Aorta (tissue), 5 donors: ENCODE measurements around the gene RBM20. TPM values are rescaled to one million over a fixed set of nuclear protein-coding genes. Genes with fewer than 3 reads are reported as not detected.

Source experiments
- ATAC-seq: fragments of 200-7000 bp; cut with Tn5 transposase; one replicate; pipeline ENCODE4 v1.9.1; 2022; ENCODE audit warnings: moderate library complexity; ENCODE audit not compliant: low FRiP score
- DNase-seq, 2 donors: peaks; one replicate each; pipeline ENCODE4 v3.0.0-alpha.2; 2020
- H3K27ac ChIP-seq, 2 donors: one replicate each; pipeline ENCODE4 v1.5.1; 2013; ENCODE audit warnings: low read length in 2 of 2, mild to moderate bottlenecking in 2 of 2, moderate library complexity in 2 of 2, control low read depth in 1 of 2, inconsistent platforms in 1 of 2, low read depth in 1 of 2
- H3K27me3 ChIP-seq, 2 donors: one replicate each; pipeline ENCODE4 v1.6.1; 2013; ENCODE audit warnings: control low read depth in 1 of 2, low read length in 1 of 2, mild to moderate bottlenecking in 1 of 2, moderate library complexity in 1 of 2; ENCODE audit not compliant: insufficient read depth in 2 of 2, control insufficient read depth in 1 of 2
- H3K36me3 ChIP-seq, 2 donors: one replicate each; pipeline ENCODE4 v1.6.1; 2013; ENCODE audit warnings: control low read depth in 1 of 2, low read length in 1 of 2, mild to moderate bottlenecking in 1 of 2; ENCODE audit not compliant: insufficient read depth in 2 of 2, control insufficient read depth in 1 of 2
- H3K4me1 ChIP-seq, 2 donors: one replicate each; pipeline ENCODE4 v1.6.1; 2013; ENCODE audit warnings: low read length in 2 of 2, control low read depth in 1 of 2, mild to moderate bottlenecking in 1 of 2, moderate library complexity in 1 of 2; ENCODE audit not compliant: insufficient read depth in 2 of 2, control insufficient read depth in 1 of 2
- H3K4me3 ChIP-seq, 2 donors: one replicate each; pipeline ENCODE4 v1.5.1; 2013; ENCODE audit warnings: low read length in 2 of 2, control low read depth in 1 of 2, mild to moderate bottlenecking in 1 of 2
- H3K9me3 ChIP-seq: one replicate; pipeline ENCODE4 v1.6.1; 2013; ENCODE audit warnings: mild to moderate bottlenecking, low read length; ENCODE audit not compliant: control insufficient read depth
- WGBS, 2 donors: extraction: QIAGEN DNeasy Blood & Tissue Kit; methylation state at CpG; one replicate each; pipeline ENCODE4 v1.1.7; 2013; 5-methylcytosine and 5-hydroxymethylcytosine counted together
- intact Hi-C, 2 donors: fragments of 100-400 bp; cut with DNase I; formaldehyde crosslinking; loops; one replicate each; pipeline versions ENCODE4 v1.14.2 to v1.15.0; 2022
- polyA plus RNA-seq, 2 donors: library from polyadenylated mRNA; stranded (reverse); fragments of 200-250 nt; gene quantifications; one replicate each; pipeline ENCODE4 v1.2.3, GENCODE V29; 2013
- total RNA-seq, 2 donors: library from RNA; stranded (reverse); fragmentation: NEBNext Ultra II Directional; extraction: Animal tissue kit (Norgen Biotek cat#: 25700); gene quantifications; one replicate each; pipeline ENCODE4 v1.2.1, GENCODE V29; 2021
- donor health status: healthy with polysubstance abuse.
- donor health status: Bipolar disorder and iron deficiency.
- donor health status: DM: no; HTN: no; CAD: no.
- donor health status: DM: no; HTN: no; CAD: no.
- donor health status: DM: yes; HTN: yes; CAD: no.

RBM20 gene
- total and polyA plus RNA-seq, 4 donors, result 2.9 to 11.2 (median 8.0) TPM

DNA sequence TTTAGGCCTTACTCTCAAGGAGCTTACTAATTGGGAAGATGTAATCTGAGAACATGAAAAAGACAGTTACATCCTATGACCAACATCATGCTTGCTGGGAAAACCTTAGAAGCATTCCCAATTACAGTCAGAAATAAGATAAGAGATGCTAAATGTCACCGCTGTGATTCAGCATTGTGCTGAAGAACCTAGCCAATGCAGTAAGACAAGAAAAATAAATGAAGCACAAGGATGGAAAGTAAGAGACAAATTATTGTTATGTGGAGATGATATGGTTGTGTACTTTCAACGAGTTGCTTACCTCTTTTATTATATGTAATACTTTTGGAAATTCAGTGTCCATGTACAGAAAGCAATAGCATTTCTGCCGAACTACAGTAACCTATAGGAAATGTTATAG, 104.8 kb downstream of the RBM20 start:
- WGBS, 2 donors, result 64 to 65% methylated on average over 3 of the region's 3 CpGs
- no peaks in the 10 kb centered on the region for H3K9me3 ChIP-seq

DNA sequence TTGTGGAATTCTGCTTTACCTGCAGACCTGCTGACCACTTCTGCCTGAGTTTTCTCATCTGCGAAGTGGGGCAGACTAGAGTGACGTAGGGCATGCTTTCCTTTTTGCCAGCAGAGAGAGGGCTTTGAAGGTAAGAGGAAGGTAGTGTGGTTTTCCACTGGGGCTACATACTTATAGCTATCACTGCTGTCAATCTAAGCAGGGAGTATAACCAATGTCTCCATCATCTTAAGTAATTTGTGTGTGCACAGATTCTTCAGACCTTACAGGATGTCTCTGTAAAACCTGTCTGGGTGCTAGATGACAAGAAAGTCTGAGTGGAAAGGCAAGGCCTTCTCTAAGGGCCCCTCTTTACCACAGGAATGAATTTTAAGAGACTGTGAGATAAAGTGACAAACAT, 106.8 kb downstream of the RBM20 start:
- no peaks in the 10 kb centered on the region for H3K4me1 ChIP-seq
- H3K9me3 ChIP-seq, result no peaks in the 10 kb centered on the region
- no peak overlapping the region for H3K27ac ChIP-seq
- no peaks in the 10 kb centered on the region for H3K27me3 ChIP-seq
- ATAC-seq, result no peak
- no peak overlapping the region for H3K4me3 ChIP-seq
- no peak for DNase-seq
- 93 to 100% methylated on average over 2 of the region's 2 CpGs for WGBS, 2 donors
- H3K36me3 ChIP-seq, result no peaks in the 10 kb centered on the region
- intact Hi-C loops, result no loop called here

More for the DNA sequence above, 104.8 kb downstream of the RBM20 start:
- DNase-seq, result no peak
- Histone ChIP-seq H3K27ac (no peak overlapping the region), H3K27me3 (no peaks in the 10 kb centered on the region), H3K4me1 (no peaks in the 10 kb centered on the region), H3K36me3 (no peaks in the 10 kb centered on the region), H3K4me3 (no peak overlapping the region)
- intact Hi-C loops, result loop anchor here (5.0 kb wide), 2 partner anchors 53 to 143 kb away; no protein-coding TSS in a partner anchor
- ATAC-seq, result no peak

DNA sequence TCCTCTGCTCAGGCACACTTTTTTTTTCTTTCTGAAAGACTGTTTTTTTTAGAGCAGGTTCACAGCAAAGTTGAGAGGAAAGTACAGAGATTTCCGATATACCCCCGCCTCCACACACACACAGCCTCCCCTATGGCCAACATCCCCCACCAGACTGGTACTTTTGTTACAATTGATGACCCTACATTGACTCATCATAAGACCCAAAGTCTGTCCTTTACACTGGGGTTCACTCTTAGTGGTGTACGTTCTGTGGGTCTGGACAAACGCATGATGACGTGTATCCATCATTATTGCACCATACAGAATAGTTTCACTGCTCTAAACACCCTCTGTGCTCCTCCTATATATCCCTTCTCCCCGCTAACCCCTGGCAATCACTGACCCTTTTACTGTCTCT, 107.7 kb downstream of the RBM20 start:
- DNase-seq, result no peak
- WGBS, 2 donors, result 65 to 67% methylated on average over 6 of the region's 6 CpGs

DNA sequence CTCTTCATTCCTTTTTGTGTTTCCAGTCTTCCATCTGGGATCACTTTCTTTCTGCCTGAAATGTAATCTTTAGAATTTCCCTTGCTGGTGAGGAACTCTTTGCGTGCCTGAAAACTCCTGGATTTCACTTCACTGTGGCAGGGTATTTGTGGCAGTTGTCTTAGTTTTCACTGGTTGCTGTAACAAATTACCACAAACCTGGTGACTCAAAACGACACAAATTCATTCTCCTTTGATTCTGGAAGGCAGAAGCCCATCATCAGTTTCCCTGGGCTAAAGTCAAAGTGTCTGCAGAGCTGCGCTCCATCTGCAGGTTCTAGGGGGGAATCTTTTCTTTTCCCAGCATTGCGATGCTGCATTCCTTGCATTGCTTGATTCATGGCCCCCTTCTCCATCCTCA, 109.3 kb downstream of the RBM20 start:
- no peaks in the 10 kb centered on the region for H3K36me3 ChIP-seq
- no peak overlapping the region for H3K27ac ChIP-seq
- no peaks in the 10 kb centered on the region for H3K9me3 ChIP-seq
- H3K4me1 ChIP-seq, result peaks cover 3 to 5% of the 10 kb centered on the region in 2 donors
- no peak overlapping the region for H3K4me3 ChIP-seq
- peaks cover 0 to 1% of the 10 kb centered on the region in 2 donors for H3K27me3 ChIP-seq
- no peak for ATAC-seq
- intact Hi-C loops, result no loop called here
- WGBS, 2 donors, result 94 to 96% methylated on average over 4 of the region's 4 CpGs
- no peak for DNase-seq

More for the DNA sequence above, 107.7 kb downstream of the RBM20 start:
- H3K9me3 ChIP-seq, result no peaks in the 10 kb centered on the region
- ATAC-seq, result no peak
- H3K4me3 ChIP-seq, result no peak overlapping the region
- intact Hi-C loops, result no loop called here
- peaks cover 0 to 1% of the 10 kb centered on the region in 2 donors for H3K27me3 ChIP-seq
- H3K36me3 ChIP-seq, result no peaks in the 10 kb centered on the region
- no peak overlapping the region for H3K27ac ChIP-seq
- H3K4me1 ChIP-seq, result peaks cover 0 to 2% of the 10 kb centered on the region in 2 donors

DNA sequence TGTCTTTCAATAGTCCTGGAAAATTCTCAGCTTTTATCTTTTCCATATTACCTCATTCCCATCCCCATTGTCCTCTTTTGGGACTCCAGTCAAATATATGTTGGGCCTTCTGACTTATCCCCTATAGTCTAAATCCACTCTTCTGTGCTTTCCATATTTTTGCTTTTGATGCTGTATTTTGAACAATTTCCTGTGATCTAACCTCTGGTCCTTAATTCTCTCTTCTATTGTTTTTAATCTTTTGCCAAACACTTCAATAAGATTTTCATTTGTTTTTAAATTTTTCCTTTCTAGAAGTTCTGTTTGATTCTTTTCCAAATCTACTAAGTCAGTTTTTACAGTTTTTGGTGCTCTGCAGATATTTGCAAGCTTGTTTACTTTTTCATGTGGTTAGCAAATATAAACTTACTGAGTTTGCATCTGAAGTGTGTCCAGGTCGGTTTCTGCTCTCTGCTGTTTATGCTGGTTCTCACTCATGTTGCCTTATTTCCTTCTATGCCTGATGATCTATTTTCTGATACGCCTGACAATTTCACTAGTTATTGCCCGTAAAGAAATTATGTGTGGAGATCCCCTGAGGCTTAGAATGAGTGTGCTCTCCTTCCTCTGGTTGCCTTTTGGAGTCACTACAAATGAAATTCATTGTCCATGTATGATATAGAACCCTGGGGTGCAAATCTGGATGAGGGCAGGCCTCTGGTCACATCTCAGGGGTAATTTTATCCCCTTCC, 110.4 kb downstream of the RBM20 start:
- ATAC-seq (no peak), DNase-seq (no peak)
- Histone ChIP-seq H3K4me1 (peaks cover 3 to 7% of the 10 kb centered on the region in 2 donors), H3K9me3 (no peaks in the 10 kb centered on the region), H3K4me3 (no peak overlapping the region), H3K27ac (no peak overlapping the region), H3K36me3 (no peaks in the 10 kb centered on the region), H3K27me3 (peaks cover 0 to 1% of the 10 kb centered on the region in 2 donors)
- intact Hi-C loops, result no loop called here
- WGBS, 2 donors, result 92 to 95% methylated on average over 3 of the region's 3 CpGs

DNA sequence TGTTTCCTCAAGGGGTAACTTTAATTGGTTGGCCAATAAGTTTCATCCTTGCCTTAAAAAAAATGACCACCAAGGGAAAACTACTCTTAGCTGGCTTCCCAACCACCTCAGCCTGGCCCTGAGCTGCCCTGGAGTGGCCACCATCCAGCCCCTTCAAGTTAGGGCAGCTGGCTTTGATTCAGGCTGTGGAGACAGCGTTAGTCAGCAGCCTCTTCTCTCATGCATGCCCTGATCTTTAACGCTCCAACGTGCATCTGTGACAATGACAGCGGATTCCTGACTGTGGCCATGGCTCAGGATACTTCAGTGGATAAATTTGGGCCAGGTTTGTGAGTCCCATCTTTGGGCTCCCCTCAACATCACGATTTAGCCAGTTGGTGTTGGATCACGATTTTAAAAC, 111.6 kb downstream of the RBM20 start:
- no peaks in the 10 kb centered on the region for H3K9me3 ChIP-seq
- no peak for DNase-seq
- H3K4me3 ChIP-seq, result no peak overlapping the region
- H3K4me1 ChIP-seq, result peaks cover 3 to 7% of the 10 kb centered on the region in 2 donors
- H3K27me3 ChIP-seq, result peaks cover 0 to 1% of the 10 kb centered on the region in 2 donors
- intact Hi-C loops, result no loop called here
- 45 to 49% methylated on average over 6 of the region's 6 CpGs for WGBS, 2 donors
- ATAC-seq, result no peak
- no peaks in the 10 kb centered on the region for H3K36me3 ChIP-seq
- no peak overlapping the region for H3K27ac ChIP-seq

DNA sequence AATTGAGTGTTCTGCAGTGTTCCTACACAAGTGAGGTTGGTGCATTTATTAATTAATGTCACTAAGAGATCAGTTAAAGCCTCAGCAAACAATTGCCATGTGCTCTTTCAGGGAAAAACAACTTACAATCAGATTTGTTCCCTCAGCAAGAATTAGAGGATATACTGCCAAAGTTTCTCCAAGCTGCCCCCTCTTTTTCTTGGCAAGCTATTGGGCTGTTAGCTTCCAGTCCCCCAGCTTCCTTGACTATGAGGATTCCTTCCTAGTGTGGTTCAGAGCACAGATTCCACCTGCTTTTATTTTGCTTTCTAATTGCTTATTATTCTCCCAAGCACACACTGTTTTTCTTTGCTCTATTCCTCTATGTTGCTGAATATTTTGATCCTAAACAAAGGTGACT, 112.7 kb downstream of the RBM20 start:
- intact Hi-C loops, result no loop called here
- DNase-seq (no peak), ATAC-seq (no peak)
- no peak overlapping the region for H3K27ac ChIP-seq
- H3K4me1 ChIP-seq, result peaks cover 3 to 7% of the 10 kb centered on the region in 2 donors
- H3K9me3 ChIP-seq, result no peaks in the 10 kb centered on the region
- H3K27me3 ChIP-seq, result peaks cover 0 to 1% of the 10 kb centered on the region in 2 donors
- no peak overlapping the region for H3K4me3 ChIP-seq
- no peaks in the 10 kb centered on the region for H3K36me3 ChIP-seq

DNA sequence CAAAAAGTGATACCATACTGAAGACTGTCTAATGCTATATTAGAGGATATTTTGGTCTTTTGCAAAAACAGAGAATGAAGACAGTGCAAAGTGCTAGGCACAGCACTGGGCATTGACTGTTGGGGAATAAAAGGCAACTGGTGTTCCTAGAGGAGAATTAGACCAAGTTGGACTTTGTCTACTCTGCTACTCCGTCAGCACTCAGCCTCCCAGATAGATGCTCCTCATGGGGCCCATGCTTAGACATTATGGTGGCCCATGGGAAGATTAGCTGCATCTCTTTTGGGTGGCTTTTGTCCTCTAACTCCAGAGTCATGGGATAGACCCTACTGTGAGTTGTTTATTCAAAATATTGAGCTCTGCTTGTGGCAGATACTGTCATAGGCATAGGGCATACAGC, 113.5 kb downstream of the RBM20 start:
- 48 to 100% methylated on average over 1 of the region's 1 CpG for whole genome bisulfite sequencing, 2 donors
- H3K27ac ChIP-seq, result no peak overlapping the region
- intact Hi-C loops, result no loop called here
- H3K4me1 ChIP-seq, result peaks cover 3 to 7% of the 10 kb centered on the region in 2 donors
- no peak for DNase-seq
- H3K27me3 ChIP-seq, result peaks cover 0 to 1% of the 10 kb centered on the region in 2 donors
- H3K36me3 ChIP-seq, result no peaks in the 10 kb centered on the region
- no peak for ATAC-seq
- H3K9me3 ChIP-seq, result no peaks in the 10 kb centered on the region
- H3K4me3 ChIP-seq, result no peak overlapping the region

DNA sequence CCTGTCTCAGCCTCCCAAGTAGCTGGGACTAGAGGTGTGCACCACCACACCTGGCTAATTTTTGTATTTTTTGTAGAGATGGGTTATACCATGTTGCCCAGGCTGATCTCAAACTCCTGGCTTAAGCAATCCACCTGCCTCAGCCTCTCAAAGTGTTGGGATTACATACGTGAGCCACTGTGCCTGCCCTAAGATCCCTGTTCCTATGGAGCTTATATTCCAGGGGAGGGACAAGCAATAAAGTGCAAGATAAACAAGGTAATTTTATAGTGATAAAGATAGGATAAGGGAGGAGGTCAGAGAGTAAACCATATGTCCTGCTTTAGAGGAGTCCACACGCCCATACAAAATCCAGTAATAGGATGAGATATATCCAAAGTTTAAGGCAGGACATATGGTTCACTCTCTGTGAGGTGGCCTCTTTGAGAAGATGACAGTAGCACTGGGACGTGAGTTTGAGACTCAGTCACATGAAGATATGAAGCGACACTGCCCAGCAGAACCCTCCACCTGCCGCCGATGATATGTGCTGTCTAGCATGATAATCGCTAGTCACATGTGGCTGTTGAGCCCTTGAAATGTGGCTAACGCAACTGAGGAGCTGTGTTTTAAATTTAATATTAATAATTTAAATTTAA, 114.1 kb downstream of the RBM20 start:
- Histone ChIP-seq H3K4me3 (no peak overlapping the region), H3K27me3 (peaks cover 0 to 1% of the 10 kb centered on the region in 2 donors), H3K36me3 (no peaks in the 10 kb centered on the region), H3K9me3 (no peaks in the 10 kb centered on the region), H3K27ac (peak overlapping the region; percentile 8 to 14), H3K4me1 (peaks cover 3 to 7% of the 10 kb centered on the region in 2 donors)
- 93% methylated on average over 8 of the region's 8 CpGs for WGBS, 2 donors
- DNase-seq (no peak), ATAC-seq (no peak)
- intact Hi-C loops, result no loop called here
